Sigmoid colon (tissue), 4 donors: ENCODE data around the gene ARL4A.

ENCODE experiments used
- EP300 ChIP-seq, 4 donors: sonication (generic); formaldehyde crosslinking; IDR thresholded peaks; one replicate each; pipeline ENCODE4 v1.6.1; 2017; ENCODE audit warnings: antibody characterized with exemption in 4 of 4
- POLR2A ChIP-seq, 2 donors: fragments of 450-650 bp; IDR thresholded peaks; one replicate each; pipeline ENCODE4 v1.6.1; 2016; ENCODE audit warnings: antibody characterized with exemption in 2 of 2, mild to moderate bottlenecking in 2 of 2, moderate library complexity in 2 of 2
- TF ChIP-seq, protein P1 (sequence below), 4 experiments: fragments of 450-650 bp in 3 of 4; fragments of 200-600 bp in 1 of 4; IDR thresholded peaks; one replicate each; pipeline ENCODE4 v1.5.1; 2016 to 2019; ENCODE audit warnings: antibody characterized with exemption in 4 of 4, mild to moderate bottlenecking in 3 of 4, moderate library complexity in 2 of 4

DNA sequence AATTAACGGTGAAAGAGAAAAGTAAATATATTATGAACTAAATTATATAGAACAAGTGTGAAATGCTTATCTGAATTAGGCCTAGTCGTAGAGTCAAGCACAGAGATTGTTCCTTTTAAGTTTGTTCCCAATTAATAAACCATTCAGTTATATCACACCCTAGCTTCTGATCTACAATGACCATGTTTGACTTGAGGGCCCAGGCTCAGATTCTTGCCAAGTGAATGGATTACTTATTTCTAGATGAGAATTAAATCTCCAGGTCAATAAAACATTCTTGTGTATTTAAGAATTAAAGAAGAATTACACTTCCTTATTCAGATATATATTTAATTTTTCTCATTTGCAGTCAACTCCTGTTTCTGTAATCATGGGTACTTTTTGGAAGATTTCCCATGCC, 37.4 kb upstream of the ARL4A start:
- TF ChIP-seq, protein P1, sequence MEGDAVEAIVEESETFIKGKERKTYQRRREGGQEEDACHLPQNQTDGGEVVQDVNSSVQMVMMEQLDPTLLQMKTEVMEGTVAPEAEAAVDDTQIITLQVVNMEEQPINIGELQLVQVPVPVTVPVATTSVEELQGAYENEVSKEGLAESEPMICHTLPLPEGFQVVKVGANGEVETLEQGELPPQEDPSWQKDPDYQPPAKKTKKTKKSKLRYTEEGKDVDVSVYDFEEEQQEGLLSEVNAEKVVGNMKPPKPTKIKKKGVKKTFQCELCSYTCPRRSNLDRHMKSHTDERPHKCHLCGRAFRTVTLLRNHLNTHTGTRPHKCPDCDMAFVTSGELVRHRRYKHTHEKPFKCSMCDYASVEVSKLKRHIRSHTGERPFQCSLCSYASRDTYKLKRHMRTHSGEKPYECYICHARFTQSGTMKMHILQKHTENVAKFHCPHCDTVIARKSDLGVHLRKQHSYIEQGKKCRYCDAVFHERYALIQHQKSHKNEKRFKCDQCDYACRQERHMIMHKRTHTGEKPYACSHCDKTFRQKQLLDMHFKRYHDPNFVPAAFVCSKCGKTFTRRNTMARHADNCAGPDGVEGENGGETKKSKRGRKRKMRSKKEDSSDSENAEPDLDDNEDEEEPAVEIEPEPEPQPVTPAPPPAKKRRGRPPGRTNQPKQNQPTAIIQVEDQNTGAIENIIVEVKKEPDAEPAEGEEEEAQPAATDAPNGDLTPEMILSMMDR (IDR thresholded peaks at IDR 0.05), result no peak
- no peak for TF ChIP-seq EP300 (IDR thresholded peaks at IDR 0.05)
- no peak for TF ChIP-seq POLR2A (IDR thresholded peaks at IDR 0.05)
